H1 (cell line): ENCODE measurements around the gene POLDIP3. TPM values are rescaled to one million over a fixed set of nuclear protein-coding genes. Genes with fewer than 3 reads are reported as not detected.

ENCODE experiments used
- CTCF ChIA-PET: fragments of 300-600 bp; sonication (Branson Sonifier 250); formaldehyde crosslinking; loops from one replicate; lab custom pipeline; 2021; ENCODE audit not compliant: partially characterized antibody; lab: Charles Lee
- POLR2A ChIA-PET: fragments of 300-600 bp; sonication (Branson Sonifier 250); formaldehyde crosslinking; loops from one replicate; lab custom pipeline; 2021; ENCODE audit warnings: inconsistent platforms; ENCODE audit not compliant: partially characterized antibody; lab: Charles Lee
- DNase-seq, 2 experiments: peaks; one replicate each; pipeline versions ENCODE4 v3.0.0 to v3.0.0-alpha.2; 2010 to 2022; ENCODE audit warnings: low spot score in 2 of 2, low read depth in 1 of 2, mixed read lengths in 1 of 2
- FAIRE-seq: peaks from 2 replicates; lab custom pipeline; 2011; peaks lifted over from hg19 to GRCh38; lab: Jason Lieb, UNC
- H2AFZ ChIP-seq: 2 replicates; pipeline ENCODE4 v1.8.1; 2012; ENCODE audit warnings: low read length, inconsistent platforms
- H2AK5ac ChIP-seq: 2 replicates; pipeline ENCODE4 v1.6.1; 2013; ENCODE audit warnings: low read depth, low read length
- H2BK120ac ChIP-seq: replicated peaks from 2 replicates; pipeline ENCODE3; 2013; ENCODE audit warnings: low read depth, low read length, inconsistent platforms
- H2BK12ac ChIP-seq: 2 replicates; pipeline ENCODE4 v1.6.1; 2013; ENCODE audit warnings: low read depth, low read length
- H2BK15ac ChIP-seq: 2 replicates; pipeline ENCODE4 v1.6.1; 2013; ENCODE audit warnings: low read length
- H2BK20ac ChIP-seq: 2 replicates; pipeline ENCODE4 v1.6.1; 2013; ENCODE audit warnings: low read length
- H2BK5ac ChIP-seq: 2 replicates; pipeline ENCODE4 v1.6.1; 2013; ENCODE audit warnings: low read depth, low read length
- H3K14ac ChIP-seq: 2 replicates; pipeline ENCODE4 v1.6.1; 2013; ENCODE audit warnings: inconsistent platforms; ENCODE audit not compliant: insufficient read length
- H3K18ac ChIP-seq: 2 replicates; pipeline ENCODE4 v1.6.1; 2013; ENCODE audit warnings: low read length; ENCODE audit errors: extremely low read depth
- H3K23ac ChIP-seq: 2 replicates; pipeline ENCODE4 v1.6.1; 2013; ENCODE audit warnings: inconsistent platforms; ENCODE audit not compliant: insufficient read length
- H3K23me2 ChIP-seq: 2 replicates; pipeline ENCODE4 v1.6.1; 2013; ENCODE audit warnings: low read depth, low read length
- H3K27ac ChIP-seq: 2 replicates; pipeline ENCODE4 v1.6.1; 2011; ENCODE audit warnings: low read depth, low read length, inconsistent platforms
- H3K27me3 ChIP-seq, 4 experiments: replicated peaks in 1 of 4; 1 replicate in 1 of 4; 2 replicates in 3 of 4; pipeline versions ENCODE4 v1.6.1 to v1.8.1; 2011 to 2013; ENCODE audit warnings: low read length in 3 of 4, mild to moderate bottlenecking in 3 of 4, inconsistent platforms in 2 of 4, mixed read lengths in 2 of 4, moderate library complexity in 1 of 4; ENCODE audit not compliant: control insufficient read depth in 3 of 4, insufficient read depth in 3 of 4; ENCODE audit errors: extremely low read depth in 1 of 4
- H3K36me3 ChIP-seq, 4 experiments: 2 replicates each; pipeline versions ENCODE4 v1.6.1 to v1.8.1; 2011 to 2013; ENCODE audit warnings: mild to moderate bottlenecking in 4 of 4, low read length in 3 of 4, moderate library complexity in 2 of 4, control low read depth in 1 of 4, inconsistent platforms in 1 of 4; ENCODE audit not compliant: insufficient read depth in 4 of 4, control insufficient read depth in 2 of 4
- H3K4ac ChIP-seq: replicated peaks from 2 replicates; pipeline ENCODE3; 2013; ENCODE audit warnings: low read length, low read depth, mixed read lengths, inconsistent platforms; ENCODE audit not compliant: insufficient read length
- H3K4me1 ChIP-seq, 4 experiments: replicated peaks in 1 of 4; 1 replicate in 1 of 4; 2 replicates in 3 of 4; pipeline versions ENCODE4 v1.6.1 to v1.8.1; 2011 to 2013; ENCODE audit warnings: low read length in 3 of 4, inconsistent platforms in 2 of 4, mixed read lengths in 1 of 4; ENCODE audit not compliant: insufficient read depth in 4 of 4, control insufficient read depth in 3 of 4
- H3K4me2 ChIP-seq, 2 experiments: 2 replicates each; pipeline versions ENCODE4 v1.6.1 to v1.8.1; 2011 to 2013; ENCODE audit warnings: low read depth in 2 of 2, low read length in 2 of 2, control low read depth in 1 of 2, inconsistent platforms in 1 of 2, mild to moderate bottlenecking in 1 of 2; ENCODE audit not compliant: insufficient read depth in 1 of 2
- H3K4me3 ChIP-seq, 4 experiments: fragments of 200-600, 300-600 bp in 1 of 4; sonication (generic), shearing (Covaris generic), sonication (Bioruptor Twin) in 1 of 4; 2 replicates each; pipeline versions ENCODE4 v1.5.1 to v1.8.1; 2011 to 2016; ENCODE audit warnings: low read length in 4 of 4, low read depth in 3 of 4, control low read depth in 2 of 4, inconsistent platforms in 2 of 4, mild to moderate bottlenecking in 2 of 4, mixed read lengths in 1 of 4, moderate library complexity in 1 of 4; ENCODE audit not compliant: insufficient read depth in 2 of 4; ENCODE audit errors: extremely low read depth in 1 of 4
- H3K56ac ChIP-seq: replicated peaks from 2 replicates; pipeline ENCODE3; 2013; ENCODE audit warnings: low read depth, mild to moderate bottlenecking, mixed read lengths, low read length, inconsistent platforms; ENCODE audit not compliant: insufficient read length
- H3K79me1 ChIP-seq: 2 replicates; pipeline ENCODE4 v1.6.1; 2013; ENCODE audit warnings: low read depth, low read length, control low read depth
- H3K79me2 ChIP-seq, 2 experiments: 2 replicates each; pipeline versions ENCODE4 v1.6.1 to v1.8.1; 2012 to 2013; ENCODE audit warnings: low read length in 2 of 2, mild to moderate bottlenecking in 2 of 2, inconsistent platforms in 1 of 2; ENCODE audit not compliant: insufficient read depth in 2 of 2, control insufficient read depth in 1 of 2
- H3K9ac ChIP-seq, 4 experiments: replicated peaks in 1 of 4; 1 replicate in 1 of 4; 2 replicates in 3 of 4; pipeline versions ENCODE4 v1.6.1 to v1.8.1; 2011 to 2013; ENCODE audit warnings: low read depth in 3 of 4, low read length in 3 of 4, control low read depth in 2 of 4, mild to moderate bottlenecking in 2 of 4, moderate library complexity in 2 of 4, inconsistent platforms in 1 of 4; ENCODE audit errors: extremely low read depth in 1 of 4
- H3K9me3 ChIP-seq, 2 experiments: 2 replicates each; pipeline versions ENCODE4 v1.6.1 to v1.8.1; 2012 to 2013; ENCODE audit warnings: mild to moderate bottlenecking in 2 of 2, moderate library complexity in 2 of 2, control low read depth in 1 of 2, inconsistent platforms in 1 of 2, low read depth in 1 of 2, low read length in 1 of 2, mixed read lengths in 1 of 2; ENCODE audit not compliant: insufficient read depth in 2 of 2
- H4K20me1 ChIP-seq, 2 experiments: replicated peaks in 1 of 2; 2 replicates each; pipeline versions ENCODE3 to v1.8.1; 2011 to 2013; ENCODE audit warnings: inconsistent platforms in 2 of 2, low read length in 2 of 2, mild to moderate bottlenecking in 1 of 2; ENCODE audit not compliant: insufficient read depth in 2 of 2, control insufficient read depth in 1 of 2
- H4K5ac ChIP-seq: 2 replicates; pipeline ENCODE4 v1.6.1; 2013; ENCODE audit warnings: low read length, low read depth, mixed read lengths, inconsistent platforms; ENCODE audit not compliant: insufficient read length
- H4K8ac ChIP-seq: 2 replicates; pipeline ENCODE4 v1.8.0; 2013; ENCODE audit warnings: mild to moderate bottlenecking, moderate library complexity, low read length, inconsistent platforms; ENCODE audit not compliant: insufficient read depth; ENCODE audit errors: extremely low read depth
- H4K91ac ChIP-seq: replicated peaks from 2 replicates; pipeline ENCODE3; 2013; ENCODE audit warnings: low read length, mixed read lengths, inconsistent platforms; ENCODE audit not compliant: insufficient read length
- CEBPB ChIP-seq: IDR thresholded peaks from 2 replicates; pipeline ENCODE4 v1.6.1; 2012; ENCODE audit warnings: low read depth, low read length
- CHD1 ChIP-seq: IDR thresholded peaks from 2 replicates; pipeline ENCODE4 v1.6.1; 2012; ENCODE audit warnings: low read depth, low read length, improper control_type of control experiment
- NANOG ChIP-seq: IDR thresholded peaks from 2 replicates; pipeline ENCODE4 v1.6.1; 2011; ENCODE audit warnings: low read length, low read depth, mild to moderate bottlenecking, inconsistent platforms; ENCODE audit not compliant: insufficient read depth, poor library complexity, severe bottlenecking
- SIX5 ChIP-seq: IDR thresholded peaks from 2 replicates; pipeline ENCODE4 v1.6.1; 2011; ENCODE audit warnings: mild to moderate bottlenecking, low read depth, low read length
- SUZ12 ChIP-seq: fragments of 200-600 bp; sonication (generic); IDR thresholded peaks from 2 replicates; pipeline ENCODE4 v1.6.1; 2012; ENCODE audit warnings: mild to moderate bottlenecking, inconsistent platforms, low read length, moderate library complexity, mixed read lengths
- WGBS, 2 experiments: shearing (Covaris generic) in 1 of 2; methylation state at CpG; one replicate each; pipeline versions ENCODE4 v1.1.6 to v1.1.7; 2013 to 2015; ENCODE audit warnings: low lambda C conversion rate in 2 of 2, mixed read lengths in 2 of 2, inconsistent platforms in 1 of 2, low coverage in 1 of 2, missing lambda C conversion rate in 1 of 2; ENCODE audit not compliant: insufficient replicate concordance in 2 of 2, insufficient coverage in 1 of 2, insufficient read length in 1 of 2; ENCODE audit errors: extremely low coverage in 1 of 2, missing lambda C conversion rate in 1 of 2; 5-methylcytosine and 5-hydroxymethylcytosine counted together
- polyA plus RNA-seq, 7 experiments: library from polyadenylated mRNA; depleted of rRNA in 3 of 7; stranded (reverse) in 5 of 7; unstranded in 2 of 7; fragments of >200 nt in 5 of 7; fragments of 200-250 nt in 2 of 7; gene quantifications; 1 replicate in 5 of 7; 2 replicates in 1 of 7; 4 replicates in 1 of 7; pipeline versions ENCODE4 v1.2.1 to v1.2.3, GENCODE V29; 2011 to 2013; ENCODE audit warnings: missing spikeins in 2 of 7, mixed read lengths in 2 of 7
- total RNA-seq: library from RNA; stranded (reverse); fragmentation: NEBNext Ultra II Directional; extraction: Animal tissue kit (Norgen Biotek cat#: 25700); gene quantifications from 2 replicates; pipeline ENCODE4 v1.2.1, GENCODE V29; 2021

The POLDIP3 gene
- total and polyA plus RNA-seq, 2 of the 8 experiments (the other 6 are each of a cell fraction or from before 2014, with no cell fraction given): 43.5 to 84.6 TPM

GRCh38 chr22:42646569-42647525 is 32.2 kb upstream of the POLDIP3 start:
- ChIA-PET POLR2A (interaction anchor here (0.6 to 9.4 kb wide), 3 partner anchors 31 to 83 kb away, joined by 3 to 74 read pairs (median 10); partner anchors contain the start of gene POLDIP3), CTCF (interaction anchor here (0.6 to 2.5 kb wide), 6 partner anchors 11 to 414 kb away, joined by 3 to 11 read pairs (median 3); no protein-coding TSS in a partner anchor)
- no peaks in the 10 kb centered on the region for H3K36me3 ChIP-seq
- no peak overlapping the region for H3K27ac ChIP-seq
- WGBS, 2 experiments: 85% methylated on average over 16 of the region's 16 CpGs; no CpG with 5 or more reads in 1 of the 2 experiments
- TF ChIP-seq CEBPB (no peak), SIX5 (no peak), NANOG (no peak), CHD1 (no peak), SUZ12 (no peak)
- H3K79me1 ChIP-seq: peaks cover 24% of the 10 kb centered on the region
- no peak overlapping the region for H3K56ac ChIP-seq
- peaks cover 0 to 2% (median 0%) of the 10 kb centered on the region in 4 experiments; a peak in 1 of 7 replicates for H3K27me3 ChIP-seq
- no peak overlapping the region for H3K18ac ChIP-seq
- no peak overlapping the region for H4K5ac ChIP-seq
- H3K4me3 ChIP-seq: no peak overlapping the region
- H4K8ac ChIP-seq: no peak overlapping the region; the same call in 1 of the 2 replicates
- no peak overlapping the region for H2AFZ ChIP-seq
- H4K20me1 ChIP-seq: peaks cover 9 to 10% of the 10 kb centered on the region in 2 experiments
- H2BK5ac ChIP-seq: no peak overlapping the region
- FAIRE-seq: no peak
- no peak overlapping the region for H3K23ac ChIP-seq
- no peak overlapping the region for H2BK12ac ChIP-seq
- H3K14ac ChIP-seq: no peak overlapping the region
- no peak overlapping the region for H2BK15ac ChIP-seq
- H2BK120ac ChIP-seq: no peak overlapping the region
- no peak overlapping the region for H4K91ac ChIP-seq
- H3K4me2 ChIP-seq: no peak overlapping the region
- no peak overlapping the region for H2AK5ac ChIP-seq
- H3K4ac ChIP-seq: no peak overlapping the region
- no peak overlapping the region for H2BK20ac ChIP-seq
- H3K9ac ChIP-seq: no peak overlapping the region; a peak in 1 of 7 replicates
- H3K23me2 ChIP-seq: peaks cover 8% of the 10 kb centered on the region
- peaks cover 5 to 29% (median 20%) of the 10 kb centered on the region in 4 experiments for H3K4me1 ChIP-seq
- H3K9me3 ChIP-seq: no peaks in the 10 kb centered on the region
- H3K79me2 ChIP-seq: peaks cover 0 to 40% of the 10 kb centered on the region in 2 experiments; a peak in 2 of 4 replicates
- DNase-seq: no peak
